SK-N-SH (cell line): Measurements from ENCODE around the gene NLRP1. TPM values are rescaled to one million over a fixed set of nuclear protein-coding genes. Genes with fewer than 3 reads are reported as not detected.

Source experiments
- polyA plus RNA-seq, 3 experiments: library from polyadenylated mRNA; depleted of rRNA; stranded (reverse); fragments of >200 nt; gene quantifications; 2 replicates each; pipeline ENCODE4 v1.2.3, GENCODE V29; 2012
- TF ChIP-seq, protein P1 (sequence below): IDR thresholded peaks from 2 replicates; pipeline ENCODE4 v1.6.1; 2012; ENCODE audit warnings: mild to moderate bottlenecking, low read depth, low read length, moderate library complexity

The NLRP1 gene
- polyA plus RNA-seq, 1 of the 3 experiments (the other 2 are of a cell fraction): 51.4 TPM

DNA sequence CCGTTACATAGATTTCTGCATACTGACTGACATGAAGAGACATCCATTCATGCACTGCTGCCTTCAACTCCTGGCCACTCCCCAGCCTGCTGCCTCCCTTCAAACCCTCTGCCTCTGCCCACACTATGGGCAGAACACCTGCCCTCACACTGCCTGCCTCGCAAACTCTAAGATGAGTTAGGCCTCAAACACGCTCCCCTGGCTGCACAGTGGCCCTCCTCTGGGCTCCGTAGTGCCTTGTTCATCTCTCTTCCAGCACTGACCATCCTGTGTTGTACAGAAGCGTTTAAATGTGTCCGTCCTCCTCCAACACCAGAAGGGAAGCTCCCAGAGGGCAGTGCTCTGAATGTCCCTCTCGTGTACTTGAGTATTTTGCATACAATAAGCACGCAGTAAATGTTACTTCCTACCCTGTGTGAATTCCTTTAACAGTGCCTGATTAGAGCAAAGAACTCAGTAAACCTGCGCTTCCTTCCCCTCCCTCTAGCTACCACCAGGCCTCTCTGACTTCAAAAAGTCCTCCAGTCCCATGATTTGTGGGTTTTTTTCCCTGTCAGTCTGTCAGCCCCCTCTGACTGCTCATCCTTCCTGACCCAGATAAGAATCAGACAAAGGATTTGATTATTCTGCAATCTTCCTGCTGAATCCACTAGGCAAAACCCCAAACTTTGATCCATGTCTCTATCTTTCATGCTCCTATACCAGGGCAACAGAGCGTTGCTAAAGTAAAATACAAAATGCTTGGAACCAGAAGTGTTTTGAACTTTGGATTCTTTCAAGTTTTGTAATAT lies 119.4 kb downstream of the NLRP1 start (continued):
- TF ChIP-seq, protein P1, sequence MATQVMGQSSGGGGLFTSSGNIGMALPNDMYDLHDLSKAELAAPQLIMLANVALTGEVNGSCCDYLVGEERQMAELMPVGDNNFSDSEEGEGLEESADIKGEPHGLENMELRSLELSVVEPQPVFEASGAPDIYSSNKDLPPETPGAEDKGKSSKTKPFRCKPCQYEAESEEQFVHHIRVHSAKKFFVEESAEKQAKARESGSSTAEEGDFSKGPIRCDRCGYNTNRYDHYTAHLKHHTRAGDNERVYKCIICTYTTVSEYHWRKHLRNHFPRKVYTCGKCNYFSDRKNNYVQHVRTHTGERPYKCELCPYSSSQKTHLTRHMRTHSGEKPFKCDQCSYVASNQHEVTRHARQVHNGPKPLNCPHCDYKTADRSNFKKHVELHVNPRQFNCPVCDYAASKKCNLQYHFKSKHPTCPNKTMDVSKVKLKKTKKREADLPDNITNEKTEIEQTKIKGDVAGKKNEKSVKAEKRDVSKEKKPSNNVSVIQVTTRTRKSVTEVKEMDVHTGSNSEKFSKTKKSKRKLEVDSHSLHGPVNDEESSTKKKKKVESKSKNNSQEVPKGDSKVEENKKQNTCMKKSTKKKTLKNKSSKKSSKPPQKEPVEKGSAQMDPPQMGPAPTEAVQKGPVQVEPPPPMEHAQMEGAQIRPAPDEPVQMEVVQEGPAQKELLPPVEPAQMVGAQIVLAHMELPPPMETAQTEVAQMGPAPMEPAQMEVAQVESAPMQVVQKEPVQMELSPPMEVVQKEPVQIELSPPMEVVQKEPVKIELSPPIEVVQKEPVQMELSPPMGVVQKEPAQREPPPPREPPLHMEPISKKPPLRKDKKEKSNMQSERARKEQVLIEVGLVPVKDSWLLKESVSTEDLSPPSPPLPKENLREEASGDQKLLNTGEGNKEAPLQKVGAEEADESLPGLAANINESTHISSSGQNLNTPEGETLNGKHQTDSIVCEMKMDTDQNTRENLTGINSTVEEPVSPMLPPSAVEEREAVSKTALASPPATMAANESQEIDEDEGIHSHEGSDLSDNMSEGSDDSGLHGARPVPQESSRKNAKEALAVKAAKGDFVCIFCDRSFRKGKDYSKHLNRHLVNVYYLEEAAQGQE: no peak

Other genes with a start within 250 kb of the NLRP1 start
- 54.1 and 62.4 TPM in 2 replicates for gene NUP88, start 164.8 kb downstream of the NLRP1 start, polyA plus RNA-seq (2012; rRNA removed)
- gene RPAIN, start 164.3 kb downstream of the NLRP1 start, polyA plus RNA-seq (2012; rRNA removed): 75.5 and 89.6 TPM in 2 replicates
- gene C1QBP, start 145.4 kb downstream of the NLRP1 start, polyA plus RNA-seq (2012; rRNA removed): 269 and 277 TPM in 2 replicates
- 12.9 and 15.5 TPM in 2 replicates for gene DHX33, start 115.5 kb downstream of the NLRP1 start, polyA plus RNA-seq (2012; rRNA removed)
- 42.5 and 58.8 TPM in 2 replicates for gene DERL2, start 98.3 kb downstream of the NLRP1 start, polyA plus RNA-seq (2012; rRNA removed)
- 9.3 and 12.4 TPM in 2 replicates for gene MIS12, start 97.9 kb downstream of the NLRP1 start, polyA plus RNA-seq (2012; rRNA removed)